ENCODE data around the gene THRAP3.

- TF ChIP-seq POLR2A (IDR thresholded peaks at IDR 0.05; ENCODE audit: low read length) (no peak), GATA1 (IDR thresholded peaks at IDR 0.05; ENCODE audit: low read depth, low read length) (no peak)
These were observed 98.8 kb downstream of the THRAP3 start for GRCh38 chr1:36322786-36323635.
